Left ventricle myocardium superior (tissue), 1 donor: ENCODE results near the gene RB1. TPM values are rescaled to one million over a fixed set of nuclear protein-coding genes. Genes with fewer than 3 reads are reported as not detected.
"Not testable (repeated sequence)": the region's sequence is repeated elsewhere in the genome, so short reads cannot be mapped to it uniquely, and the experiment has no call there.

Experiments used
- ATAC-seq: fragments of 200-7000 bp; cut with Tn5 transposase; one replicate; pipeline ENCODE4 v1.9.1; 2020; ENCODE audit warnings: mild to moderate bottlenecking, moderate library complexity
- DNase-seq: peaks from one replicate; pipeline ENCODE4 v3.0.0-alpha.2; 2020
- intact Hi-C: fragments of 100-400 bp; cut with micrococcal nuclease; formaldehyde crosslinking; loops from one replicate; pipeline ENCODE4 v1.11.0; 2022
- total RNA-seq: library from RNA; stranded (reverse); fragmentation: NEBNext Ultra II Directional; extraction: Animal tissue kit (Norgen Biotek cat#: 25700); gene quantifications from one replicate; pipeline ENCODE4 v1.2.1, GENCODE V29; 2021
- donor health status: DM: no; HTN: yes; CAD: no; lungs with severe emphysema.

Gene RB1
- total RNA-seq, 1 donor from 2014 or later = 34.2 TPM

DNA sequence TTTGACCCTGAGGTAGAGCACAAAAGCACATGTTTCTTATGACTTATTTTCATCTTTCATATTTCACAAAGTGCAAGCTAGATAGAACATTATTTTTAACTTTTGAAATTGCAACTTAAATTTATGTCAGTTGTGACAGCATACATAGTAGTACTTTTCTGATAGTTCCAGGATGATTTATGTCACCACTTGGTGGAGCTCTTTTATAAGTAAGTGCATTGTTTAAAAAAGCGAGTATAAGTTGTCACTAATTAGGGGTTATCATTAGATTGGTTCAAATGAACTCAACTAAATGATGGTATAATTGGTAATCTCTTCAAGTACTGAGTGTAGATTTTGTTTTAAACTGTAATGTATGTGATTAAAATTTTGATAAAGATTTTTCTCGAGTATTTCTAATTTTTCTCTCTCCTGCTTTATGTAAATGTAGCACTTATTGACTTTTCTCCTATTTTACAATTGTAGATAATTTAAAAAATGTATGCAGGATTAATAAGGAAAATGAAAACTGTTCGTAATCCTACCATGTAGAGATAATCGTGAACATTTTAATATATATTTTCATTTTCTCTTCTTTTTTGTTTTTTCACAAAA lies 31.1 kb downstream of the RB1 start:
- peak; percentile 72 for ATAC-seq
- no peak for DNase-seq
- intact Hi-C loops = loop anchor here (2.0 kb wide), 1 partner anchor 246 kb away; no protein-coding TSS in a partner anchor

DNA sequence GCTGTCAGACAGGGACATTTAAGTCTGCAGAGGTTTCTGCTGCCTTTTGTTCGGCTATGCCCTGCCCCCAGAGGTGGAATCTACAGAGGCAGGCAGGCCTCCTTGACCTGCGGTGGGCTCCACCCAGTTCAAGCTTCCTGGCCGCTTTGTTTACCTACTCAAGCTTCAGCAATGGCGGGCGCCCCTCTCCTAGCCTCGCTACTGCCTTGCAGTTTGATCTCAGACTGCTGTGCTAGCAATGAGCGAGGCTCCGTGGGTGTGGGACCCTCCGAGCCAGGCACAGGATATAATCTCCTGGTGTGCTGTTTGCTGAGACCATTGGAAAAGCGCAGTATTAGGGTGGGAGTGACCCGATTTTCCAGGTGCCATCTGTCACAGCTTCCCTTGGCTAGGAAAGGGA lies 35.6 kb downstream of the RB1 start:
- DNase-seq, intact Hi-C loops, ATAC-seq: not testable (repeated sequence)

DNA sequence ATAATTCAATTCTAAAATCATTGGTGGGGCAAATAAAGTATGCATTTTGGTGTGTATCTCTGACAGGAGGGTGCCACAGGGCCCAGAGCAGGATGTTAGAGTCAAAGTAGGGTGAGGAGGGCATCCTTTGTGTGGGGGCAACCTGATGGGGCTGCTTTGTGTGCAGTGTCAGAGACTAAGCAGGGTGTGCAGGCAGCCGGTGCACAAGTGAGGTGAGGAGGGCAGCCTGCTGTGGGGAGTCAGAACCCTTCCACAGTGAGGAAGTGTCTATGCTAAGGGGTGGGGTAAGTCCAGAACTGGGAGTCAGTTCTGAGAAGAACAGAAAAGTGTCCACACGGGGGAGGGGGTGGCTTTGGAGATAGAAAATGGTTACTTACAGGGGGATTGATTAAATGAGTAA lies 40.7 kb downstream of the RB1 start:
- DNase-seq = no peak
- intact Hi-C loops = no loop called here
- ATAC-seq = no peak

DNA sequence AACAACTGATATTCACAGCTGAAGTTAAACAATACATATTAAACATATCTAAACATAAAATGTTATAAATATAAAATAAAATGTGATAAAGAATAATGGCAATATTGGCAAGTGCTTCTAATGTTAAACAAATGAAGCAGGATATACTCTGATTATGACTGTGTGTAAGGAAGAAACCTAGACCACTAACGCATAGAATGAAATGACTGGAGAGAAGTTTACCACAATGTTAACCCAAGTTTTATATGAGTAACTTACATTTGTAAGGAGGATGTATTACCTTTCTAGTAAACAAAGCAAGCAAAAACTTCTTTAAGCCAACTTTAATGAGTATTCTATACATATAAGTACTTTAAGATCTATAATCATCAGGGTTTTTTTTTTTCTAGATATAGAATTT lies 43.0 kb downstream of the RB1 start:
- ATAC-seq (no peak), DNase-seq (no peak)
- intact Hi-C loops = no loop called here

DNA sequence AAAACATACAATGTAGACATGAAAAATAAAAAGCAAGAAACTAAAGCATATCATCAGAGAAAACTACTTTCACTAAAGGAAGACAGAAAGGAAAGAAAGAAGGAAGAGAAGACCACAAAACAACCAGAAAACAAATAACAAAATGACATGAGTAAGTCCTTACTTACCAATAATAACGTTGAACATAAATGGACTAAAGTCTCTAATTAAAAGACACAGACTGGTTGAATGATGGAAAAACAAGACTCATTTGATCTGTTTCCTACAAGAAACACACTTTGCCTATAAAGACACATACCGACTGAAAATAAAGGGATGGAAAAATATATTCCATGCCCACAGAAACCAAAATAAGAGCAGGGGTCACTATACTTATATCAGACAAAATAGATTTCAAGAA lies 46.0 kb downstream of the RB1 start:
- intact Hi-C loops = no loop called here
- ATAC-seq (no peak), DNase-seq (no peak)

DNA sequence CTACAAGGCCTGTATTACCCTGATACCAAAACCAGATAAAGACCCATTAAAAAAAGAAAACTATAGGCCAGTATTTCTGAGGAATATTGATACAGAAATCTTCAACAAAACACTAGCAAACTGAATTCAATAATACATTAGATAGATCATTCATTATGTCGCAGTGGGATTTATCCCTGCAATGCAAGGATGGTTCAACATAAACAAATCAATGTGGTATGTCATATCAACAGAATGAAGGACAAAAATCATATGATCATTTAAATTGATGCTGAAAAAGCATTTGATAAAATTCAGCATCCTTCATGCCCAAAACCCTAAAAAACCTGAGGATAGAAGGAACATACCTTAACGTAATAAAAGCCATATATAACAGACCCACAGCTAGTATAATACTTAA lies 50.0 kb downstream of the RB1 start:
- intact Hi-C loops = no loop called here

DNA sequence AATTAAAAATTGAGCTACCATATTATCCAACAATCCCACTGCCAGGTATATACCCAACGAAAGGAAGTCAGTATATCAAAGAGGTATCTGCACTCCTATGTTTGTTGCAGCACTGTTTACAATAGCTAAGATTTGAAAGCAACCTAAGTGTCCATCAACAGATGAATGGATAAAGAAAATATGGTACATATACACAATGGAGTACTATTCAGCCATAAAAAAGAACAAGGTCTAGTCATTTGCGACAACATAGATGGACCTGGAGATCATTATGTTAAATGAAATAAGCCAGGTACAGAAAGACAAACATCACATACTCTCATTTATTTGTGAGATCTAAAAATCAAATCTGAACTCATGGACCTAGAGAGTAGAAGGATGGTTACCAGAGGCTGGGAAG lies 52.0 kb downstream of the RB1 start:
- DNase-seq, ATAC-seq, intact Hi-C loops: not testable (repeated sequence)

More for the DNA sequence above, 50.0 kb downstream of the RB1 start:
- no peak for DNase-seq
- no peak for ATAC-seq

DNA sequence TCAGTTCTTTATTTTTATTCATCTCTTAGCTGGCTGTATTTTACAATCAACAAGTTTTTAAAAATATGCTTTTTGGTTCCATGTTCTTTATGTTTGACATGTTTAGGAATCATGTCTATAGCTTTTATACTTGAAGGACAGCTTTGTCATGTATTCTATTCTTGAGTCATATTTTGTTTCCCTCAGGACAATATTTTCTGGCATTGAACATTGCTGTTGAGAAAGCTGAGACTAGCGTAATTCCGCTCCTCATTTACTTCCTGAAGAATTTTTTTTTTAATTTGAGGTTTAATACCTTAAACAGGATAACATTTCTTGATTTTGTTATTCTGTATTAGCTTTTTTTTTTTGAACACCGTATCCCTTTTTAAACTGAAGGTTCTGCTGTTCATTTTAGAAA lies 53.2 kb downstream of the RB1 start:
- DNase-seq = no peak
- ATAC-seq = no peak
- intact Hi-C loops = no loop called here

DNA sequence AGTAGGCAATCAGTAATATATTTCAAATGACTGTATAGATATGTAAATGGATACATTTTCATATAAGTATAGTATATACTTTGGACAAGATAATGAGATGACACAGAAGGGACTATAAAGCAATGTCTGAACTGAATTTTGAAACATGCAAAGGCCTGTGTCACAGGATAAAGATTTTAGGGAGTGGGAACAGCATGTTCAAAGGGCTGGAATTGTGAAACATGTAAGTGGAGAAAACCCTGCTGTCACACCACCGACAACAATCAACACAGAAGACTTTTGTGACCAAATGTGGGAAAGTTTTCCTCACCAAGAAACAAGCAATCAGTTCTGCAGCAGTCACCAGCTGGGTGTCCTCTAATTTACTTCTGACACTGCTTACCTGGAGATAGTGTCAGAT lies 66.4 kb downstream of the RB1 start:
- DNase-seq (no peak), ATAC-seq (no peak)
- intact Hi-C loops = no loop called here

DNA sequence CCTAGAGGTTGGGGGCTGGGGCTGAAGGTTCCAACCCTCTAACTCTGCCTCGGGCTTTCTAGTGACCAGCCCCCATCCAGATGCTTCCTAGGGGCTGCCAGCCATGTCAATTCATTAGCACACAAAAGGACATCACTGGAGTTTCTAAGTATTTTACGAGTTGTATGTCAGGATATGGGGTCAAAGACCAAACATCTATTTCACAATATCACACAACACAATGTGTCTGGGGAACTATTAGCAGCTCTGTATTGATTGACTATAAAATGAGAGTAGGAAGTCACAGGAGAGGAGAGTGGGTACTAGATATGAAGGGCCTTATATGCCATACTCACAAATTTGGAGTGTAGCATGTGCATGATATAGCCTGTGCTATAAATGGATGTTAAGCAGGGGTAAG lies 67.3 kb downstream of the RB1 start:
- no peak for ATAC-seq
- intact Hi-C loops = no loop called here
- no peak for DNase-seq

DNA sequence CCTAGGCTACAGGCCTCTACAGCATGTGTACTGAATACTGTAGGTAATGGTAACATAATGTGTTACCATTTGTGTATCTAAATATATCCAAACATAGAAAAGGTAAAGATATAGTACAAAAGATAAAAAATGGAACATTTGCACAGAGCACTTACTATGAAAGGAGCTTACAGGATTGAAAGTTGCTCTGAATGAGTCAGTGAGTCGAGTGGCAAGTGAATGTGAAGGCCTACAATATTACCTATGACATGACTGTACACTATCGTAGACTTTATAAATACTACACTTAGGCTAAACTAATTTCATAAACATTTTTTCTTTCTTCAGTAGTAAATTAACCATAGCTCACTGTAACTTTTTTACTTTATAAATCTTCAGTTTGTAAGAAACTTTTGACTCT lies 74.3 kb downstream of the RB1 start:
- DNase-seq = no peak

DNA sequence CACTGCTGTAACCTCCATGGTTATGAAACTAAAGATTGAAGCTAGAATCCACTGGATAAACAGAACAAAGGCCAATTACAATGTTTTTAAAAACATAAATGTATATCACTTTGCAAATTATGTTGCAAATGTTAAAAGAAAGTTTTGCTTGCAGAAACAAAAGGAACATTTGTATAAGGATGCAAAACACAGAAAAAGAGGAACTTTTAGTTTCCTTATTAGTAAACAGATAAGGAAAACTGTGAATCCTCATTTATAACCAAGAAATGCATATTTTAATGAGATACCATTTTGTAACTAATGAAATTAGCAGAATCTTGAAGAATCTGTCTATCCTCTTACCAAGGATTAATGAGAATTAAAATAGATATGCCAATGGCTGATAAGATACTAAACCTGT lies 77.0 kb downstream of the RB1 start:
- intact Hi-C loops = no loop called here
- ATAC-seq (no peak), DNase-seq (no peak)

More for the DNA sequence above, 74.3 kb downstream of the RB1 start:
- no peak for ATAC-seq
- intact Hi-C loops = no loop called here

DNA sequence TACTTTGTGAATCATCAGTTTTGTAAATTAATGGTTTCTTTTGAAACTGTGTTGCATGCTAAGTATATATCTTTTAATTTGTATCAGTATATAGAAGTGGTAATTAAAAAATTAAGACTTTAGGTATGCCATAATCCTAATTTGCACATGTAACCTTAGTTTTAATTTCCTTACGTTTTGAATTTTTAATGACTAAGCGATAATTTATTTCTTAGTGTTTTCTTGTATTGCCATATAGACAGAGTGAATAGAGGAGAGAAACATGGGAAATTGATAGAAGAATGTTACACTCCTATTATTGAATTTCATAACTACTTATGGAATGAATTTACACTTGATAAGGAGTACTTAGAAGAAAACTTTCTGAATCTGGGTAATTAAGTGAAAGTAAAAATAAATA lies 79.8 kb downstream of the RB1 start:
- ATAC-seq = no peak
- no peak for DNase-seq
- intact Hi-C loops = no loop called here

DNA sequence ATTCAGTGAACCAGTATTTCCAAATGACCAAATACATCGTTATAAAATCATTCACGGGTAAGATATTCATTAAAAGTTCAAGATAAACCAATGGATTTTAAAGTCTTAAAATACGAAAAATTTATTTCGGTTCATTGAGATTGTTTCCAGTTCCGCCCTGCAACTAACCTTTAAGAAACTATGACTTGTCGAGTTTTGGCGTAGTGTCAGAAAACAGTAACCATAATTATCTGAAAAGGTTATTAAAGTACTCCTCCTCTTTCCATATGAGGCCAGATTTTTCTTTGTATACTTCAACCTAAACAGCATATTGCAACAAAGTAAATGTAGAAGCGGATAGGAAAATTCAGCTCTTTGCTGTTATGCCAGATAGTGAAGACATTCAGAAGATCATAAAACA lies 83.3 kb downstream of the RB1 start:
- ATAC-seq (no peak), DNase-seq (no peak)
- intact Hi-C loops = no loop called here

DNA sequence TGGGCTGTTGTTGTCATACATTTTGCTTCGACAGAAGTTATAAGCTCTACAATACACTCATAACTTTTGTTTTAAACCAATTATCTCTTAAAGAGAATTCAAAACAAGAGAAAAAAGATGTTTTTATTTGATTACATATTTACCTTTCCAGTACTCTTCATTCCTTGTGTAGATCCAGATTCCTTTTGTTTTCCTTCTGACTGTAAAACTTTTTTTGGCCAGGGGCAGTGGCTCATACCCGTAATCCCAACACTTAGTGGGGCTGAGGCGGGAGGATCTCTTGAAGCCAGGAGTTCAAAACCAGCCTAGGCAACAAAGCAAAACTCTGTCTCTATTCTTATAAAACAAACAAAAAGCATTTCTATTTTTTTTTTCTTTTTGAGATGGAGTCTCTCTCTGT lies 87.7 kb downstream of the RB1 start:
- intact Hi-C loops = no loop called here
- no peak for ATAC-seq
- DNase-seq = no peak

DNA sequence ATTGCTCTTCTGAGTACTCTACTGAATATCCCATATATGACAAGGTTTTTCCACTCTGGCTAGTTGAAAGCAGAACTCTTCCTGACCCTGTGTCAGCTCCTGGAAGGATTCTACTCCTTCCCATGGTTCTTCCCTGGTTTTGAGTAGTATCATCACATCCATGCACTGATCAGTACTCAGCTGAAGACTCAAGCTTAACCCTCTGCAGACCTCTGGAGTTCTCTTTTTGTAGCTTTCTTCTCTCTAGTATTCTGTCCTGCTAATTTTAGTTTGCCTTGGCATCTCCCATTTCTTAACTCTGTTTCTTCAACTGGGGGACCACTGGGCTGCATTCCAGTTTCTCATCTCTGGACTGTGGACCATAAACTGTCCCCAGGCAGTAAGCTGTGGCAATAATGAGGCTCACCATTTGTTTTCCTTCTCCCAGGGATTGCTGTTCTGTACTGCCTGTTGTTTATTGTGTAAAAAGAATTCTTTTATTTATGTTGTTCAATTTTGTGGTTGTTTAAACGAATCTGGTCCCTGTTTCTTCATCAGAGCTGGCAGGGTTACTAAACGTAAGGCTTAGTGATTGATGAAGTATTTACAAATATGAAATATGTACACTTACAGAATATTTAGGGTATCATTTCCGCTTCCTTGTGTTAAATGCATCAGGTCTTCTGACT lies 89.6 kb downstream of the RB1 start:
- DNase-seq (no peak), ATAC-seq (no peak)
- intact Hi-C loops = no loop called here

DNA sequence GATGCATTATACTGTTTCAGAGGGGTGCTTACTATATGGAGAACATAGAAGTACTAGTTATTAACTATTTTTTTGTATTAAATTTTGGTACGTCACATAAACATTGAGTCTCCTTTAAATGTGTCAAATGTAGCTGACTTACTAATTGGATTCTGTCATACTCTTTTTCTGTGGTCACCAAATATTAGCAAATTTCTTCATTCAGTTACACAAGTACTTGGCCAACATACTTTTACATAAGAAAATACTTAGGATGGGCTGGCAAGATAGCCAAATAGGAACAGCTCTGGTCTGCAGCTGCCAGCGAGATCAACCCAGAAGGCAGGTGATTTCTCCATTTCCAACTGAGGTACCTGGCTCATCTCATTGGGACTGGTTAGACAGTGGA lies 90.1 kb downstream of the RB1 start:
- DNase-seq (no peak), ATAC-seq (no peak)
- intact Hi-C loops = no loop called here

DNA sequence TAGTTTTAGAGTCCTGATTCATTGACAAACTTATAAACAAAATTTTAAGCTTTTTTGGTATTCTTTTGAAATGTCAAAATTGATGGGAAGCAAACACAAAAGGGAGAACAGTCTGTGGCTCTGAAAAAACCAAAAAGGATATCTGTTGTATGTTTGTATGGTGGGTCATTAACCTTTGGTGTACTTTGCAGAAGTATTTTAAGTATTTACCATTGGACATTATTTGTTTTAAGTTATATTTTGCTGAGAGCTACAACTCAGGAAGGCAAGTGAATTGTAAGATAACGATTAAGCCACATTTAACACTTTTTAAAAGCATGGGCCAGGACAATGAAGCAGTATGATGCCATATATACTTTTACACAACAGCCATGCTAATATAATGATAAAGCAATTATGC lies 94.2 kb downstream of the RB1 start:
- intact Hi-C loops = no loop called here
- no peak for DNase-seq

DNA sequence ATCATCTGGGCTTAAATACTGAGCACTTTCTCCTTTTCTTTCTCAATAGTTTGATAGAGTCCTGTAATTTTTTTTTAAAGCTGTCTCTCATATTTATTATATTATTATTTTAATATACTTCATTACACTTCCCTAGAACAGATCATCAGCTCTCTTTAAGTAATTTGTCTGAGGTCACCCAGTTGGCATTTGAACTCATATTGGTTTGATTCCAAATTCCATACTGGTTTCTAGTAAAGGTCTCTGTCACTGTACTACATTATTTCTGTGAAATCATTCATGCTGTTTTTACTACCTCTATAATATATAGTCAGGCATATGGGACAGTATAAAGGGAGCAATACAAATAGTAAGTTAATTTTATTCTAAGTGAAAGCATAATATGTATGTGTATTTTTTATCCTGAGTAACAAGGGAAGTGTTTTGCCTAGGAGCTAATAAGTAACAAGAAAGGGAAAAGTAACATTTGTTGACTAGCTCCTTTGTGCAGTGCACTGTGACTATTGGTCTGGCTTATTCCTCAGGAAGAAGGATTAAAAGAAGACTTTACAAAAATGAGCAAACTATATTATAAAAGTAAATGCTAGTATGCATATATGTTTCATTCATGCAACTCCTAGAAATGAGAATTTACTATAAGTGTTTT lies 95.0 kb downstream of the RB1 start:
- intact Hi-C loops = no loop called here
- ATAC-seq = no peak
- no peak for DNase-seq

More for the DNA sequence above, 94.2 kb downstream of the RB1 start:
- no peak for ATAC-seq

DNA sequence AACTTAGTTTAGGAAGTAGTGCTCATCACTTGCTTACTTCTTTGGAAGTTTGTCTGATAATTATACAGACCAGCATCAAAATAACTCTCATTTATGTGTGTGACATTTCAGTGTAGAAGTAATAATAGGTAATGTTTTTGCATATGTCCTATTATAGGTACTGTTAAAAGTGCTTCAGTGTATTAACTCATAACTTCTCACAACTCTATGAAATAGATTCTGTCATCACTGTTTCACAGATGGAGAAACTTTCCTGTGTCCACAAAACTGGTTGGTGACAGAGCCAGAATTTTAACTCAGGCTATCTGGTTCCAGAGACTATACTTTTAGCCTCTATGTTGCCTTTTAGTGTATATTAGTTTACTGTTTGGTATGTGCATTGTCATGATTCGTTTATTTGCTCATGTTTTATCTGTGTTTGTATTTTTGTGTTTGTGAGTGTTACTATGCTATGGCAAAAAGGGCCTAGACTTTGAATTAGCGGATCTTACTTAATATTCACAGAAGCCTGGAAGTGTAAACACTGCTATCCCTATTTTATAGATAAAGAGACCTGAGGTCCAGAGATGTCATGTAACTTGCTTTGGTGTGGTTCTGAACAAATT lies 96.6 kb downstream of the RB1 start:
- DNase-seq (no peak), ATAC-seq (no peak)
- intact Hi-C loops = loop anchor here (10.0 kb wide), 1 partner anchor 175 kb away; no protein-coding TSS in a partner anchor
